CD4-positive, CD25-positive, alpha-beta regulatory T cell (primary cell): ENCODE measurements around the gene IGLON5. TPM values are rescaled to one million over a fixed set of nuclear protein-coding genes. Genes with fewer than 3 reads are reported as not detected.

Source experiments
- ATAC-seq, 2 donors: fragments of 150-1000 bp; cut with Tn5 transposase; one replicate each; pipeline ENCODE4 v1.10.0; 2021; ENCODE audit warnings: low read depth in 2 of 2, moderate number of reproducible peaks in 2 of 2, moderate library complexity in 1 of 2
- DNase-seq, 3 donors: peaks; one replicate each; pipeline versions ENCODE4 v3.0.0 to v3.0.0-alpha.2; 2012 to 2022; ENCODE audit warnings: mixed read lengths in 1 of 3
- H3K27ac ChIP-seq: one replicate; pipeline ENCODE4 v1.7.0; 2013; ENCODE audit warnings: mild to moderate bottlenecking, low read length; ENCODE audit not compliant: insufficient read depth, poor library complexity, severe bottlenecking
- H3K27me3 ChIP-seq: one replicate; pipeline ENCODE4 v1.7.0; 2013; ENCODE audit warnings: low read length; ENCODE audit not compliant: control insufficient read depth, insufficient read depth
- H3K36me3 ChIP-seq: one replicate; pipeline ENCODE4 v1.7.0; 2013; ENCODE audit warnings: mild to moderate bottlenecking, low read length, moderate library complexity; ENCODE audit not compliant: control insufficient read depth, insufficient read depth
- H3K4me1 ChIP-seq: 2 replicates; pipeline ENCODE4 v1.7.0; 2013; ENCODE audit warnings: mild to moderate bottlenecking, low read length; ENCODE audit not compliant: insufficient read depth, control insufficient read depth, poor library complexity, severe bottlenecking
- H3K4me3 ChIP-seq: one replicate; pipeline ENCODE4 v1.7.0; 2013; ENCODE audit warnings: low read depth, mild to moderate bottlenecking, low read length, moderate library complexity
- H3K9me3 ChIP-seq, 2 experiments: 1 replicate in 1 of 2; 2 replicates in 1 of 2; pipeline ENCODE4 v1.7.0; 2013; ENCODE audit warnings: low read length in 2 of 2, mild to moderate bottlenecking in 1 of 2, moderate library complexity in 1 of 2; ENCODE audit not compliant: control insufficient read depth in 2 of 2
- H3K27ac Mint-ChIP-seq, 3 donors: one replicate each; pipeline ENCODE4 v1.8.0; 2020 to 2022; ENCODE audit warnings: mild to moderate bottlenecking in 3 of 3, mixed read lengths in 3 of 3, moderate library complexity in 2 of 3
- H3K27me3 Mint-ChIP-seq: one replicate; pipeline ENCODE4 v1.8.0; 2022; ENCODE audit warnings: mild to moderate bottlenecking, mixed read lengths
- H3K36me3 Mint-ChIP-seq: one replicate; pipeline ENCODE4 v1.8.0; 2020; ENCODE audit warnings: mixed read lengths
- H3K4me1 Mint-ChIP-seq, 4 donors: one replicate each; pipeline ENCODE4 v1.8.0; 2020 to 2022; ENCODE audit warnings: mixed read lengths in 4 of 4, mild to moderate bottlenecking in 1 of 4
- H3K4me3 Mint-ChIP-seq, 4 donors: one replicate each; pipeline ENCODE4 v1.8.0; 2020 to 2022; ENCODE audit warnings: mild to moderate bottlenecking in 4 of 4, mixed read lengths in 4 of 4, moderate library complexity in 3 of 4
- H3K9me3 Mint-ChIP-seq, 7 donors: one replicate each; pipeline ENCODE4 v1.8.0; 2020 to 2022; ENCODE audit warnings: mixed read lengths in 7 of 7, mild to moderate bottlenecking in 3 of 7, moderate library complexity in 2 of 7
- polyA plus RNA-seq, 4 donors: library from polyadenylated mRNA; unstranded; fragments of 300-500 nt; fragmentation: Illumina TruSeq; gene quantifications; one replicate each; pipeline ENCODE4 v1.2.3, GENCODE V29; 2021
- total RNA-seq: library from RNA; stranded (reverse); gene quantifications from one replicate; pipeline ENCODE4 v1.2.3, GENCODE V29; 2022

The IGLON5 gene
- total and polyA plus RNA-seq, 5 donors from 2014 or later: not detected

- Mint-ChIP-seq H3K4me3 (peak overlapping the region in 1 of 4 donors; percentile 31), H3K9me3 (peaks cover 0 to 7% (median 1%) of the 10 kb centered on the region in 7 donors), H3K27me3 (peaks cover 65% of the 10 kb centered on the region), H3K4me1 (peaks cover 0 to 15% (median 3%) of the 10 kb centered on the region in 4 donors), H3K36me3 (peaks cover 7% of the 10 kb centered on the region), H3K27ac (no peak overlapping the region)
- Histone ChIP-seq H3K4me3 (no peak overlapping the region), H3K9me3 (no peaks in the 10 kb centered on the region), H3K36me3 (no peaks in the 10 kb centered on the region), H3K4me1 (peaks cover 14% of the 10 kb centered on the region), H3K27ac (no peak overlapping the region), H3K27me3 (peaks cover 7% of the 10 kb centered on the region)
- no peak for ATAC-seq
- DNase-seq: no peak
Measured at GRCh38 chr19:51326216-51327065, 15.0 kb downstream of the IGLON5 start.

- Mint-ChIP-seq H3K36me3 (peaks cover 12% of the 10 kb centered on the region), H3K4me1 (peaks cover 0 to 15% (median 3%) of the 10 kb centered on the region in 4 donors), H3K27me3 (peaks cover 74% of the 10 kb centered on the region), H3K9me3 (peaks cover 0 to 7% (median 1%) of the 10 kb centered on the region in 7 donors), H3K27ac (no peak overlapping the region), H3K4me3 (peak overlapping the region in 3 of 4 donors; percentile 33 to 52 (median 39))
- H3K9me3 ChIP-seq: no peaks in the 10 kb centered on the region
- no peaks in the 10 kb centered on the region for H3K36me3 ChIP-seq
- H3K27ac ChIP-seq: no peak overlapping the region
- no peak overlapping the region for H3K4me3 ChIP-seq
- peaks cover 7% of the 10 kb centered on the region for H3K27me3 ChIP-seq
- ATAC-seq (peak; percentile 54 to 62), DNase-seq (peak; percentile 20 to 70 (median 37))
- peaks cover 14% of the 10 kb centered on the region for H3K4me1 ChIP-seq
Measured at GRCh38 chr19:51327066-51328001, 15.9 kb downstream of the IGLON5 start.

DNA sequence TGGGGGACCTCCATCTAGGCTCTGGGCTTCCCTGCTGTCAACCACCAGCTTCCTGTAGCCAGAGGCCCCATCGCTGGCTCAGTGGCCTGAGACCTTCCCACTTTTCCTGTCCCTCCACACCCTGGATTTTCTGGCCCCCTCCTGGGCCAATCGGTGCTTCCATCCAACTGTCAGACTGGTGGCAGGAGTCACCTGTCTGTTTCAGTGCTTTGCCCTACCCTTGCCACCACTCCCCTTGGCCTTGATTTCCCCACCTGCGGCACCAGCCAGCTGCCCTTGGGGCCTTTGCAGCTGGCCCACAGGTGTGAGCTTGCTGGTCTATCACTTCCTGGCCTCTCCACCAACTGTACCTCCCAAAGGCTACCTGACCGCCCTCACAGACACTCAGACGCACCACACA is 18.0 kb downstream of the IGLON5 start:
- Histone ChIP-seq H3K4me1 (peaks cover 14% of the 10 kb centered on the region), H3K9me3 (no peaks in the 10 kb centered on the region), H3K36me3 (no peaks in the 10 kb centered on the region), H3K27ac (no peak overlapping the region), H3K4me3 (no peak overlapping the region), H3K27me3 (peaks cover 7% of the 10 kb centered on the region)
- H3K27ac Mint-ChIP-seq: no peak overlapping the region
- DNase-seq (no peak), ATAC-seq (no peak)
- H3K36me3 Mint-ChIP-seq: peaks cover 12% of the 10 kb centered on the region
- H3K4me1 Mint-ChIP-seq: peaks cover 0 to 15% (median 3%) of the 10 kb centered on the region in 4 donors
- peaks cover 0 to 6% (median 0%) of the 10 kb centered on the region in 7 donors for H3K9me3 Mint-ChIP-seq
- H3K27me3 Mint-ChIP-seq: peaks cover 58% of the 10 kb centered on the region
- H3K4me3 Mint-ChIP-seq: peak overlapping the region in 1 of 4 donors; percentile 41

DNA sequence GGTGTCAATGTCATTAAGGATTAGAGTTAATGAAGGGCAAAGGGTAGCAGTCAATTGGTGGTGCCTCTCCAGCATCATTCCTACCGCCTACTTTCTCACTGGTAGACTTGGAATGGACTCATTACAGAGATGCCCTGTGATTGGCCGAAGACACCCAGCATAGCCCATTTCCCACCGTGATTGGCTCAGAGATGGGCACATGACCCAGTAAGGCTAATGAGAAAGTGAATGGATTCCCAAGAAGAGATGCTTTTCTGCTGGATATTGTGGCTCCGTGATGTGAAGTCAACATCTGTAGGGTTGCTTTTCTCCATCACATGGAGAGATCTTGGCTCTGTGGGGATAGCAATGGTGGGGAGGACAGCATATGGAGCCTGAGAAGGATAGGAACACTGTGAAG is 18.9 kb downstream of the IGLON5 start:
- Histone ChIP-seq H3K4me1 (peaks cover 14% of the 10 kb centered on the region), H3K36me3 (no peaks in the 10 kb centered on the region), H3K4me3 (no peak overlapping the region), H3K27ac (no peak overlapping the region), H3K9me3 (no peaks in the 10 kb centered on the region), H3K27me3 (peaks cover 7% of the 10 kb centered on the region)
- Mint-ChIP-seq H3K4me3 (no peak overlapping the region), H3K36me3 (peaks cover 12% of the 10 kb centered on the region), H3K27ac (no peak overlapping the region), H3K27me3 (peaks cover 57% of the 10 kb centered on the region), H3K9me3 (peaks cover 0 to 6% (median 0%) of the 10 kb centered on the region in 7 donors), H3K4me1 (peaks cover 0 to 15% (median 3%) of the 10 kb centered on the region in 4 donors)
- ATAC-seq (no peak), DNase-seq (no peak)

- Histone ChIP-seq H3K36me3 (no peaks in the 10 kb centered on the region), H3K27me3 (peaks cover 3% of the 10 kb centered on the region), H3K27ac (no peak overlapping the region), H3K4me1 (peaks cover 14% of the 10 kb centered on the region), H3K9me3 (no peaks in the 10 kb centered on the region), H3K4me3 (no peak overlapping the region)
- DNase-seq (no peak), ATAC-seq (no peak)
- H3K9me3 Mint-ChIP-seq: peaks cover 0 to 6% (median 0%) of the 10 kb centered on the region in 7 donors
- H3K4me3 Mint-ChIP-seq: no peak overlapping the region
- peaks cover 12% of the 10 kb centered on the region for H3K36me3 Mint-ChIP-seq
- H3K27me3 Mint-ChIP-seq: peaks cover 52% of the 10 kb centered on the region
- H3K4me1 Mint-ChIP-seq: peaks cover 0 to 11% (median 3%) of the 10 kb centered on the region in 4 donors
- H3K27ac Mint-ChIP-seq: no peak overlapping the region
Measured at GRCh38 chr19:51331193-51331592, 19.7 kb downstream of the IGLON5 start.

DNA sequence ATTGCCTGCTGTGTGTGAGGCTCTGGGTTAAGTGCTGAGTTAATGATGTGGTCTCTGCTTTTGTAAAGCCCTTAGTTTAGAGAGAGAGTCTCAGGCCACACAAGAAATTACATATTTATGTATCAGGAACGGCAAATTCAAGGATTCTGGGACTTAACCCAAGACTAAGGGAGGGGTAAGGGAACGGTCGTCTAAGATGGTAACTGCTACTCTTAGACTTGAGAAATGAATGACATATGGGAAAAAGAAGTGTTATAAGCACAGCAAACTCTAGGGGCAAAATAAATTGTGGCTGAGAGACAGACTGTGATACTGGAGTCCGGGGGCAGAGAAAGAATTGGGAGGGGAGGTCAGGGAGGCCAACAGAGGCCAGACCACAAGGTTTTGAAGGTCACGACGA is 20.3 kb downstream of the IGLON5 start:
- no peaks in the 10 kb centered on the region for H3K36me3 ChIP-seq
- no peaks in the 10 kb centered on the region for H3K9me3 ChIP-seq
- peaks cover 0 to 9% (median 3%) of the 10 kb centered on the region in 4 donors for H3K4me1 Mint-ChIP-seq
- H3K4me1 ChIP-seq: peaks cover 14% of the 10 kb centered on the region
- no peak overlapping the region for H3K27ac ChIP-seq
- H3K4me3 Mint-ChIP-seq: no peak overlapping the region
- DNase-seq (no peak), ATAC-seq (no peak)
- peaks cover 0 to 6% (median 0%) of the 10 kb centered on the region in 7 donors for H3K9me3 Mint-ChIP-seq
- H3K4me3 ChIP-seq: no peak overlapping the region
- peaks cover 12% of the 10 kb centered on the region for H3K36me3 Mint-ChIP-seq
- H3K27me3 ChIP-seq: peaks cover 2% of the 10 kb centered on the region
- H3K27ac Mint-ChIP-seq: peak overlapping the region in 1 of 3 donors; percentile 1
- H3K27me3 Mint-ChIP-seq: peaks cover 50% of the 10 kb centered on the region

GRCh38 chr19:51333836-51334460 is 22.5 kb downstream of the IGLON5 start:
- peaks cover 37% of the 10 kb centered on the region for H3K27me3 Mint-ChIP-seq
- Histone ChIP-seq H3K9me3 (no peaks in the 10 kb centered on the region), H3K4me1 (peaks cover 8% of the 10 kb centered on the region), H3K36me3 (no peaks in the 10 kb centered on the region), H3K4me3 (no peak overlapping the region), H3K27ac (no peak overlapping the region), H3K27me3 (no peaks in the 10 kb centered on the region)
- peaks cover 0 to 3% (median 0%) of the 10 kb centered on the region in 7 donors for H3K9me3 Mint-ChIP-seq
- no peak for ATAC-seq
- DNase-seq: no peak
- peaks cover 12% of the 10 kb centered on the region for H3K36me3 Mint-ChIP-seq
- H3K27ac Mint-ChIP-seq: no peak overlapping the region
- peaks cover 0 to 6% (median 2%) of the 10 kb centered on the region in 4 donors for H3K4me1 Mint-ChIP-seq
- no peak overlapping the region for H3K4me3 Mint-ChIP-seq
